IMR-90 (cell line): Measurements from ENCODE around the gene CD164L2. TPM values are rescaled to one million over a fixed set of nuclear protein-coding genes. Genes with fewer than 3 reads are reported as not detected.

Source experiments
- ATAC-seq: fragments of 200-7000 bp; cut with Tn5 transposase; 2 replicates; pipeline ENCODE4 v1.9.1; 2020; ENCODE audit warnings: low read depth, mild to moderate bottlenecking, moderate library complexity
- BruUV-seq: library from RNA; stranded (reverse); fragments of 400-500 nt; replicated peaks from 2 replicates; lab custom pipeline; 2021; lab: Mats Ljungman, UMichigan
- CTCF ChIA-PET: fragments of 300-600 bp; formaldehyde crosslinking; extraction: SDS; loops from one replicate; lab custom pipeline; 2021; ENCODE audit warnings: antibody characterized with exemption; lab: Yijun Ruan, JAX
- POLR2A ChIA-PET: fragments of 300-600 bp; sonication (Branson Sonifier 250); formaldehyde crosslinking; loops from one replicate; lab custom pipeline; 2022; ENCODE audit warnings: antibody characterized with exemption; ENCODE audit not compliant: unreplicated experiment; lab: Charles Lee
- DNase-seq: peaks from one replicate; pipeline ENCODE4 v3.0.0; 2013
- H2AFZ ChIP-seq: replicated peaks from 2 replicates; pipeline ENCODE3; 2013; ENCODE audit warnings: low read length, mild to moderate bottlenecking; ENCODE audit not compliant: poor library complexity
- H2AK5ac ChIP-seq: 2 replicates; pipeline ENCODE4 v1.6.1; 2013; ENCODE audit warnings: low read depth, low read length, inconsistent platforms
- H2AK9ac ChIP-seq: replicated peaks from 2 replicates; pipeline ENCODE3; 2013; ENCODE audit warnings: mild to moderate bottlenecking, low read depth, low read length, moderate library complexity; ENCODE audit not compliant: poor library complexity
- H2BK120ac ChIP-seq: 2 replicates; pipeline ENCODE4 v1.6.1; 2013; ENCODE audit warnings: low read depth, low read length, inconsistent platforms
- H2BK15ac ChIP-seq: 3 replicates; pipeline ENCODE4 v1.6.1; 2013; ENCODE audit warnings: low read depth, low read length, inconsistent platforms
- H2BK20ac ChIP-seq: 2 replicates; pipeline ENCODE4 v1.6.1; 2013; ENCODE audit warnings: low read depth, mild to moderate bottlenecking, inconsistent platforms, low read length, moderate library complexity
- H2BK5ac ChIP-seq: 2 replicates; pipeline ENCODE4 v1.6.1; 2013; ENCODE audit warnings: mild to moderate bottlenecking, low read depth, low read length, inconsistent platforms; ENCODE audit not compliant: poor library complexity, severe bottlenecking
- H3K14ac ChIP-seq: replicated peaks from 2 replicates; pipeline ENCODE4 v1.6.1; 2013; ENCODE audit warnings: low read depth, low read length, inconsistent platforms
- H3K18ac ChIP-seq: 2 replicates; pipeline ENCODE4 v1.6.1; 2013; ENCODE audit warnings: low read depth, low read length, control low read depth
- H3K23ac ChIP-seq: 2 replicates; pipeline ENCODE4 v1.6.1; 2013; ENCODE audit warnings: low read depth, low read length, inconsistent platforms
- H3K27ac ChIP-seq: 2 replicates; pipeline ENCODE4 v1.5.1; 2013; ENCODE audit warnings: mild to moderate bottlenecking, control low read depth, low read length; ENCODE audit not compliant: insufficient read depth
- H3K27me3 ChIP-seq: 2 replicates; pipeline ENCODE4 v1.6.1; 2013; ENCODE audit warnings: low read length; ENCODE audit not compliant: control insufficient read depth, insufficient read depth
- H3K36me3 ChIP-seq: 2 replicates; pipeline ENCODE4 v1.6.1; 2013; ENCODE audit warnings: low read length, mixed read lengths; ENCODE audit not compliant: control insufficient read depth, insufficient read depth
- H3K4ac ChIP-seq: 2 replicates; pipeline ENCODE4 v1.6.1; 2013; ENCODE audit warnings: low read depth, low read length, inconsistent platforms
- H3K4me1 ChIP-seq: 2 replicates; pipeline ENCODE4 v1.6.1; 2013; ENCODE audit warnings: low read length, mixed read lengths; ENCODE audit not compliant: control insufficient read depth, insufficient read depth
- H3K4me2 ChIP-seq: 2 replicates; pipeline ENCODE4 v1.6.1; 2013; ENCODE audit warnings: low read depth, mild to moderate bottlenecking, control low read depth, low read length, moderate library complexity
- H3K4me3 ChIP-seq: 2 replicates; pipeline ENCODE4 v1.5.1; 2013; ENCODE audit warnings: low read depth, mild to moderate bottlenecking, control low read depth, low read length, moderate library complexity; ENCODE audit not compliant: insufficient read depth
- H3K56ac ChIP-seq: 2 replicates; pipeline ENCODE4 v1.6.1; 2013; ENCODE audit warnings: low read length, inconsistent platforms; ENCODE audit not compliant: insufficient read depth; ENCODE audit errors: extremely low read depth
- H3K79me1 ChIP-seq, 2 experiments: 2 replicates each; pipeline ENCODE4 v1.6.1; 2013; ENCODE audit warnings: low read length in 2 of 2, inconsistent platforms in 1 of 2, low read depth in 1 of 2
- H3K9ac ChIP-seq: 2 replicates; pipeline ENCODE4 v1.6.1; 2013; ENCODE audit warnings: low read depth, low read length, control low read depth
- H3K9me1 ChIP-seq: 2 replicates; pipeline ENCODE4 v1.6.1; 2013; ENCODE audit warnings: low read length, inconsistent platforms; ENCODE audit not compliant: insufficient read depth
- H3K9me3 ChIP-seq: 2 replicates; pipeline ENCODE4 v1.6.1; 2013; ENCODE audit warnings: low read length; ENCODE audit not compliant: control insufficient read depth, insufficient read depth
- H4K20me1 ChIP-seq: 2 replicates; pipeline ENCODE4 v1.6.1; 2013; ENCODE audit warnings: low read length, inconsistent platforms; ENCODE audit not compliant: insufficient read depth
- H4K5ac ChIP-seq: 2 replicates; pipeline ENCODE4 v1.6.1; 2013; ENCODE audit warnings: mild to moderate bottlenecking, low read depth, low read length, control low read depth
- H4K8ac ChIP-seq, 2 experiments: 2 replicates each; pipeline ENCODE4 v1.6.1; 2013; ENCODE audit warnings: low read depth in 2 of 2, low read length in 2 of 2, control low read depth in 1 of 2, inconsistent platforms in 1 of 2
- H4K91ac ChIP-seq: 2 replicates; pipeline ENCODE4 v1.6.1; 2013; ENCODE audit warnings: low read depth, low read length, inconsistent platforms; ENCODE audit not compliant: insufficient read depth
- CEBPB ChIP-seq: IDR thresholded peaks from 2 replicates; pipeline ENCODE4 v1.6.1; 2012; ENCODE audit warnings: low read depth, low read length, improper control_type of control experiment
- CHD1 ChIP-seq: IDR thresholded peaks from 2 replicates; pipeline ENCODE4 v1.6.1; 2012; ENCODE audit warnings: low read depth, low read length, improper control_type of control experiment
- FOS ChIP-seq: fragments of 150-350 bp; IDR thresholded peaks from 2 replicates; pipeline ENCODE4 v1.6.1; 2016; ENCODE audit warnings: low read depth, low read length
- NFE2L2 ChIP-seq: fragments of 150-350 bp; IDR thresholded peaks from 2 replicates; pipeline ENCODE4 v1.6.1; 2016; ENCODE audit warnings: low read depth, mild to moderate bottlenecking, low read length
- RAD21 ChIP-seq: IDR thresholded peaks from 2 replicates; pipeline ENCODE4 v1.6.1; 2012; ENCODE audit warnings: low read length, improper control_type of control experiment
- RCOR1 ChIP-seq: IDR thresholded peaks from 2 replicates; pipeline ENCODE4 v1.6.1; 2012; ENCODE audit warnings: mild to moderate bottlenecking, low read length, improper control_type of control experiment; ENCODE audit not compliant: insufficient replicate concordance
- USF2 ChIP-seq: fragments of 150-350 bp; IDR thresholded peaks from 2 replicates; pipeline ENCODE4 v1.6.1; 2017; ENCODE audit warnings: mild to moderate bottlenecking, antibody characterized with exemption, low read length, low read depth
- WGBS, 2 experiments: methylation state at CpG; one replicate each; pipeline versions ENCODE4 v1.1.5 to v1.1.7; 2013; ENCODE audit warnings: missing lambda C conversion rate in 2 of 2; ENCODE audit not compliant: insufficient read length in 1 of 2; ENCODE audit errors: extremely low coverage in 2 of 2; 5-methylcytosine and 5-hydroxymethylcytosine counted together
- dilution Hi-C: fragments of 300-500 bp; cut with HindIII; formaldehyde crosslinking; loops from one replicate; pipeline ENCODE4 v1.14.3; 2018; ENCODE audit warnings: low sequenced_read_pairs; ENCODE audit not compliant: unreplicated experiment
- in situ Hi-C: fragments of 300-500 bp; cut with MboI; formaldehyde crosslinking; loops from 3 replicates; pipeline ENCODE4 v1.14.3; 2019; ENCODE audit warnings: low sequenced_read_pairs, inconsistent platforms, mixed read lengths
- intact Hi-C: fragments of 100-400 bp; cut with micrococcal nuclease; formaldehyde crosslinking; loops from 2 replicates; pipeline ENCODE4 v1.10.0; 2022
- polyA plus RNA-seq, 3 experiments: library from polyadenylated mRNA; depleted of rRNA; stranded (reverse); fragments of >200 nt; gene quantifications; 2 replicates each; pipeline ENCODE4 v1.2.3, GENCODE V29; 2012; ENCODE audit warnings: low replicate concordance in 1 of 3
- total RNA-seq: library from RNA; depleted of rRNA; stranded (reverse); fragments of >200 nt; gene quantifications from 2 replicates; pipeline ENCODE4 v1.2.3, GENCODE V29; 2012

CD164L2 gene
- total and polyA plus RNA-seq, 2 of the 4 experiments (the other 2 are of a cell fraction), result not detected

DNA sequence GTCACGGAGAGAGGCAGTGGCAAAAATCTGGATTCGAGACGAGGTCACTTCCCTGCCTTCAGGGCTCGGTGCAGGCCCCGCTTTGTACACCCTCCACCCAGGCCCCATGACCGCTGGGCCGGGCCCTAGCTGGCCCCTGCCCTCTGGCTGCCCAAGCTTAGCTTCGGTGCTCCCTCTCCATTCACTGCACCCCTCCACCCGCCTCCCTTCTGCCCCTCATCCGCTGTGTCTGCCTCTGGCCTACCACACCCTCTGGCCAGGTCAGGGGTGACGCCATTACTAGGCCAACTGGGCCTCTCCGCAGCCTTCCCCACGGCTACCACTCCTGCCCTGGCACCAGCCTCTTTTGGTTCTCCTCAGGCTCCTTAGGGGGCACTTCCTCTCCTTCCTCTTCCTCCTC lies 528 bp upstream of the CD164L2 start:
- H2BK15ac ChIP-seq, result no peak overlapping the region
- no peak overlapping the region for H3K14ac ChIP-seq
- intact Hi-C loops (no loop called here), dilution Hi-C loops (no loop called here), in situ Hi-C loops (no loop called here)
- no peak overlapping the region for H3K56ac ChIP-seq
- CTCF ChIA-PET, result interaction anchor here (1.0 to 1.1 kb wide), 2 partner anchors 84 to 125 kb away, joined by 3 to 4 read pairs; no protein-coding TSS in a partner anchor
- POLR2A ChIA-PET, result no interaction called here
- no peak overlapping the region for H2AK9ac ChIP-seq
- no peaks in the 10 kb centered on the region for H3K79me1 ChIP-seq
- no peak overlapping the region for H4K8ac ChIP-seq
- no peaks in the 10 kb centered on the region; the same call in 1 of the 2 replicates for H4K20me1 ChIP-seq
- no peak for ATAC-seq
- H3K4me1 ChIP-seq, result no peaks in the 10 kb centered on the region
- H2AFZ ChIP-seq, result no peak overlapping the region
- no peak overlapping the region for H3K4me3 ChIP-seq
- no peak overlapping the region for H2BK5ac ChIP-seq
- H3K23ac ChIP-seq, result no peak overlapping the region
- no peak overlapping the region for H4K5ac ChIP-seq
- no TSS peak for BruUV-seq
- no peak for DNase-seq
- H4K91ac ChIP-seq, result no peak overlapping the region
- H3K9me3 ChIP-seq, result no peaks in the 10 kb centered on the region
- H3K4me2 ChIP-seq, result no peak overlapping the region
- TF ChIP-seq RAD21, result no peak
- no peak for TF ChIP-seq FOS
- no peak for TF ChIP-seq USF2
- no peak for TF ChIP-seq NFE2L2
- TF ChIP-seq CHD1, result no peak
- no peak for TF ChIP-seq CEBPB
- TF ChIP-seq RCOR1, result no peak
- no peaks in the 10 kb centered on the region for H3K36me3 ChIP-seq
- no peak overlapping the region for H3K4ac ChIP-seq
- H3K9me1 ChIP-seq, result no peaks in the 10 kb centered on the region
- H3K9ac ChIP-seq, result no peak overlapping the region
- no peak overlapping the region for H3K18ac ChIP-seq
- H2BK20ac ChIP-seq, result no peak overlapping the region
- H2BK120ac ChIP-seq, result no peak overlapping the region
- WGBS, 2 experiments, result 91% methylated on average over 12 of the region's 13 CpGs; no CpG with 5 or more reads in 1 of the 2 experiments
- no peak overlapping the region for H2AK5ac ChIP-seq
- H3K27me3 ChIP-seq, result peaks cover 32% of the 10 kb centered on the region
- no peak overlapping the region for H3K27ac ChIP-seq
